K562 (cell line): ENCODE results near the gene XRCC2. TPM values are rescaled to one million over a fixed set of nuclear protein-coding genes. Genes with fewer than 3 reads are reported as not detected.
A peak's percentile ranks its signal among the peaks of the same experiment; 100 is the strongest.

Source experiments
- ATF1 ChIP-seq, 2 experiments: fragments of 450-650 bp in 1 of 2; IDR thresholded peaks; 2 replicates each; pipeline ENCODE4 v1.6.1; 2016; ENCODE audit warnings: missing compliant biosample characterization in 1 of 2, missing genetic modification characterization in 1 of 2
- ATF3 ChIP-seq, 2 experiments: fragments of 450-650 bp in 1 of 2; sonication (generic) in 1 of 2; formaldehyde crosslinking in 1 of 2; IDR thresholded peaks in 1 of 2; conservative IDR thresholded peaks in 1 of 2; 2 replicates each; pipeline versions ENCODE4 v1.6.1 to v1.8.1; 2016 to 2023; ENCODE audit warnings: mild to moderate bottlenecking in 2 of 2, moderate library complexity in 2 of 2, inconsistent platforms in 1 of 2, missing genetic modification reagents in 1 of 2
- ATF7 ChIP-seq: fragments of 450-650 bp; IDR thresholded peaks from 2 replicates; pipeline ENCODE4 v1.7.1; 2014; ENCODE audit warnings: mild to moderate bottlenecking, moderate library complexity
- BMI1 ChIP-seq: fragments of 150-350 bp; IDR thresholded peaks from 2 replicates; pipeline ENCODE4 v1.6.1; 2014; ENCODE audit warnings: low read length
- CEBPG ChIP-seq, 3 experiments: fragments of 200-800 bp in 1 of 3; sonication (Bioruptor generic) in 1 of 3; sonication (generic) in 1 of 3; formaldehyde crosslinking in 1 of 3; IDR thresholded peaks in 2 of 3; conservative IDR thresholded peaks in 1 of 3; 2 replicates each; pipeline versions ENCODE4 v1.6.1 to v1.8.0; 2016 to 2022; ENCODE audit warnings: missing compliant biosample characterization in 2 of 3, missing genetic modification characterization in 2 of 3, mild to moderate bottlenecking in 1 of 3, missing genetic modification reagents in 1 of 3
- CREB1 ChIP-seq, 2 experiments: sonication (generic) in 1 of 2; formaldehyde crosslinking in 1 of 2; IDR thresholded peaks; 2 replicates each; pipeline versions ENCODE4 v1.6.1 to v1.8.0; 2012 to 2022; ENCODE audit warnings: inconsistent platforms in 1 of 2, mild to moderate bottlenecking in 1 of 2, missing genetic modification reagents in 1 of 2, moderate library complexity in 1 of 2
- FOSL1 ChIP-seq: fragments of 200-800 bp; sonication (Bioruptor generic); conservative IDR thresholded peaks from 2 replicates; pipeline ENCODE4 v1.6.1; 2016; ENCODE audit warnings: missing genetic modification characterization, missing compliant biosample characterization
- FOXA1 ChIP-seq: fragments of 450-650 bp; IDR thresholded peaks from 2 replicates; pipeline ENCODE4 v1.6.1; 2016; ENCODE audit warnings: mild to moderate bottlenecking, borderline replicate concordance
- GATAD2B ChIP-seq: fragments of 450-650 bp; IDR thresholded peaks from 2 replicates; pipeline ENCODE4 v1.6.1; 2017; ENCODE audit warnings: mild to moderate bottlenecking, borderline replicate concordance
- GMEB1 ChIP-seq: fragments of 250-450 bp; sonication (Bioruptor Pico); IDR thresholded peaks from 2 replicates; pipeline ENCODE4 v1.4.0; 2020; ENCODE audit warnings: mild to moderate bottlenecking
- JUN ChIP-seq, 2 experiments: sonication (generic) in 1 of 2; formaldehyde crosslinking in 1 of 2; IDR thresholded peaks; 2 replicates each; pipeline versions ENCODE4 v1.6.1 to v1.8.0; 2012 to 2022; ENCODE audit warnings: borderline replicate concordance in 2 of 2, mild to moderate bottlenecking in 2 of 2, improper control_type of control experiment in 1 of 2, low read depth in 1 of 2, low read length in 1 of 2, missing genetic modification reagents in 1 of 2
- NBN ChIP-seq: fragments of 450-650 bp; IDR thresholded peaks from 2 replicates; pipeline ENCODE4 v1.6.1; 2016; ENCODE audit warnings: low read depth, mild to moderate bottlenecking
- SMARCC2 ChIP-seq: fragments of 450-650 bp; IDR thresholded peaks from 2 replicates; pipeline ENCODE4 v1.6.1; 2017; ENCODE audit warnings: antibody characterized with exemption, moderate library complexity, mild to moderate bottlenecking, low read depth
- SNRNP70 ChIP-seq: fragments of 200-400 bp; formaldehyde crosslinking; optimal IDR thresholded peaks from 2 replicates; pipeline ENCODE3; 2017; ENCODE audit warnings: low read depth, low read length
- TBL1XR1 ChIP-seq, 2 experiments: IDR thresholded peaks; 2 replicates each; pipeline ENCODE4 v1.6.1; 2012; ENCODE audit warnings: improper control_type of control experiment in 2 of 2, low read length in 2 of 2, mild to moderate bottlenecking in 1 of 2
- TRIM24 ChIP-seq, 2 experiments: fragments of 450-650 bp; IDR thresholded peaks; 2 replicates each; pipeline ENCODE4 v1.6.1; 2016
- VEZF1 ChIP-seq: fragments of 200-800 bp; sonication (Bioruptor generic); IDR thresholded peaks from 2 replicates; pipeline ENCODE4 v1.6.1; 2017; ENCODE audit warnings: missing genetic modification characterization, missing compliant biosample characterization
- ZNF695 ChIP-seq: fragments of 450-650 bp; formaldehyde crosslinking; IDR thresholded peaks from 2 replicates; pipeline ENCODE4 v1.4.0; 2020; ENCODE audit warnings: mild to moderate bottlenecking, moderate library complexity
- polyA plus RNA-seq, 8 experiments: library from polyadenylated mRNA; depleted of rRNA in 4 of 8; stranded (reverse) in 5 of 8; unstranded in 3 of 8; fragments of >200 nt; fragmentation: Nextera tagmentation in 2 of 8; fragmentation: Illumina TruSeq in 1 of 8; extraction: Ambion mirVana in 2 of 8; extraction: Trizol in 1 of 8; gene quantifications; 2 replicates each; pipeline versions ENCODE4 v1.2.1 to v1.2.3, GENCODE V29; 2011 to 2014; ENCODE audit warnings: inconsistent platforms in 1 of 8, missing spikeins in 1 of 8
- total RNA-seq, 7 experiments: library from RNA; depleted of rRNA in 6 of 7; stranded (reverse); fragments of >200 nt in 6 of 7; fragmentation: Illumina TruSeq in 2 of 7; extraction: Trizol in 2 of 7; gene quantifications; 2 replicates each; pipeline versions ENCODE4 v1.2.1 to v1.2.3, GENCODE V29; 2011 to 2021; ENCODE audit warnings: low replicate concordance in 1 of 7
- TF ChIP-seq, protein P1 (sequence below), 2 experiments: fragments of 200-800 bp in 1 of 2; sonication (Bioruptor generic) in 1 of 2; sonication (generic) in 1 of 2; formaldehyde crosslinking in 1 of 2; IDR thresholded peaks in 1 of 2; conservative IDR thresholded peaks in 1 of 2; 2 replicates each; pipeline versions ENCODE4 v1.5.0 to v1.6.1; 2016 to 2020; ENCODE audit warnings: missing compliant biosample characterization in 1 of 2, missing genetic modification characterization in 1 of 2, missing genetic modification reagents in 1 of 2

XRCC2 gene
- total and polyA plus RNA-seq, 9 of the 15 experiments (the other 6 are each of a cell fraction or from before 2014, with no cell fraction given): 16.2 to 58.0 (median 39.8) TPM

- TF ChIP-seq SNRNP70 (no peak), ZNF695 (no peak), JUN (IDR thresholded peaks at IDR 0.05; ENCODE audit: borderline replicate concordance, low read depth, low read length) (peak; percentile 98), JUN (CRISPR knock-in tag; IDR thresholded peaks at IDR 0.05; ENCODE audit: borderline replicate concordance) (no peak), NBN (peak; percentile 30; the same call in 1 of the 2 replicates), SMARCC2 (peak; percentile 64; the same call in 1 of the 2 replicates), CEBPG (CRISPR knock-in tag; IDR thresholded peaks at IDR 0.05) (no peak), CEBPG (tag; conservative IDR thresholded peaks at IDR 0.05 in 1 of 2, IDR thresholded peaks at IDR 0.05 in 1 of 2) (peak in 1 of 2 experiments; percentile 51; a peak in 2 of 4 replicates), FOXA1 (no peak), VEZF1 (CRISPR knock-in tag) (peak; percentile 23; the same call in 1 of the 2 replicates), TRIM24 (IDR thresholded peaks at IDR 0.05) (peak in 1 of 2 experiments; percentile 38; a peak in 1 of 4 replicates), GMEB1 (CRISPR knock-in tag) (peak; percentile 15; the same call in 1 of the 2 replicates), BMI1 (no peak), FOSL1 (tag) (peak; percentile 98), TBL1XR1 (IDR thresholded peaks at IDR 0.05; ENCODE audit: low read length in 2 of 2) (peak in 1 of 2 experiments; percentile 49; a peak in 1 of 4 replicates), CREB1 (IDR thresholded peaks at IDR 0.05) (peak; percentile 91), CREB1 (CRISPR knock-in tag; IDR thresholded peaks at IDR 0.05) (peak; percentile 92), ATF1 (CRISPR knock-in tag; IDR thresholded peaks at IDR 0.05) (no peak), ATF1 (tag; IDR thresholded peaks at IDR 0.05) (peak; percentile 93), GATAD2B (0 out of 2 replicates have a peak, but pooled peaks have one; percentile 28), ATF7 (peak; percentile 95), ATF3 (IDR thresholded peaks at IDR 0.05) (peak; percentile 97), ATF3 (CRISPR knock-in tag; conservative IDR thresholded peaks at IDR 0.05) (no peak)
- TF ChIP-seq, protein P1, sequence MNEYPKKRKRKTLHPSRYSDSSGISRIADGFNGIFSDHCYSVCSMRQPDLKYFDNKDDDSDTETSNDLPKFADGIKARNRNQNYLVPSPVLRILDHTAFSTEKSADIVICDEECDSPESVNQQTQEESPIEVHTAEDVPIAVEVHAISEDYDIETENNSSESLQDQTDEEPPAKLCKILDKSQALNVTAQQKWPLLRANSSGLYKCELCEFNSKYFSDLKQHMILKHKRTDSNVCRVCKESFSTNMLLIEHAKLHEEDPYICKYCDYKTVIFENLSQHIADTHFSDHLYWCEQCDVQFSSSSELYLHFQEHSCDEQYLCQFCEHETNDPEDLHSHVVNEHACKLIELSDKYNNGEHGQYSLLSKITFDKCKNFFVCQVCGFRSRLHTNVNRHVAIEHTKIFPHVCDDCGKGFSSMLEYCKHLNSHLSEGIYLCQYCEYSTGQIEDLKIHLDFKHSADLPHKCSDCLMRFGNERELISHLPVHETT (CRISPR knock-in tag; conservative IDR thresholded peaks at IDR 0.05 in 1 of 2, IDR thresholded peaks at IDR 0.05 in 1 of 2): no peak
These were observed 33.6 kb upstream of the XRCC2 start (continued) for GRCh38 chr7:152709287-152710152.
